Measurements from ENCODE around the gene SDK2. TPM values are rescaled to one million over a fixed set of nuclear protein-coding genes. Genes with fewer than 3 reads are reported as not detected.

The SDK2 gene
- total and polyA plus RNA-seq, 2 experiments from 2014 or later = 0.74 to 5.1 TPM

DNA sequence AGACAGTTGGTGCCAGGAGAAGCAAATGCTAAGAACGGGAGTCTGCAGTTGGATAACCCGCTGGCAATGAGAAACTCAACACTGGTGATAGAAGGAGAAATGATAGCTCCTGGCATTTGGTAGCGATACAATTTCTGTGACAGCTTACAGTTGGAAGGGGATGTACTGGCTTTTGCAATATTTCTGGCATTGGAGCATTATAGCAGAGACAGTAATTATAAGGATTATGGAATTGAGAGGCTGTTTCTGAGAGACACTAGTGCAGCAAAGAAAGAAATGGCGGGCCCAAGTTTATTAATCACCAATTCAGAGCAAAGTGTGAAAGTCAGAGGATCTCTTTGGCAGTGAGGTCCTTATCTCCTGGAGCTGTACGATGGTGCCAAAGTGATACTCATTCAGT lies 16.1 kb upstream of the SDK2 start:
- DNase-seq (ENCODE audit: low spot score) (no peak), ATAC-seq (no peak)
- TF ChIP-seq, protein P1, sequence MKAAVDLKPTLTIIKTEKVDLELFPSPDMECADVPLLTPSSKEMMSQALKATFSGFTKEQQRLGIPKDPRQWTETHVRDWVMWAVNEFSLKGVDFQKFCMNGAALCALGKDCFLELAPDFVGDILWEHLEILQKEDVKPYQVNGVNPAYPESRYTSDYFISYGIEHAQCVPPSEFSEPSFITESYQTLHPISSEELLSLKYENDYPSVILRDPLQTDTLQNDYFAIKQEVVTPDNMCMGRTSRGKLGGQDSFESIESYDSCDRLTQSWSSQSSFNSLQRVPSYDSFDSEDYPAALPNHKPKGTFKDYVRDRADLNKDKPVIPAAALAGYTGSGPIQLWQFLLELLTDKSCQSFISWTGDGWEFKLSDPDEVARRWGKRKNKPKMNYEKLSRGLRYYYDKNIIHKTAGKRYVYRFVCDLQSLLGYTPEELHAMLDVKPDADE (IDR thresholded peaks at IDR 0.05) = no peak
- TF ChIP-seq, protein P2, sequence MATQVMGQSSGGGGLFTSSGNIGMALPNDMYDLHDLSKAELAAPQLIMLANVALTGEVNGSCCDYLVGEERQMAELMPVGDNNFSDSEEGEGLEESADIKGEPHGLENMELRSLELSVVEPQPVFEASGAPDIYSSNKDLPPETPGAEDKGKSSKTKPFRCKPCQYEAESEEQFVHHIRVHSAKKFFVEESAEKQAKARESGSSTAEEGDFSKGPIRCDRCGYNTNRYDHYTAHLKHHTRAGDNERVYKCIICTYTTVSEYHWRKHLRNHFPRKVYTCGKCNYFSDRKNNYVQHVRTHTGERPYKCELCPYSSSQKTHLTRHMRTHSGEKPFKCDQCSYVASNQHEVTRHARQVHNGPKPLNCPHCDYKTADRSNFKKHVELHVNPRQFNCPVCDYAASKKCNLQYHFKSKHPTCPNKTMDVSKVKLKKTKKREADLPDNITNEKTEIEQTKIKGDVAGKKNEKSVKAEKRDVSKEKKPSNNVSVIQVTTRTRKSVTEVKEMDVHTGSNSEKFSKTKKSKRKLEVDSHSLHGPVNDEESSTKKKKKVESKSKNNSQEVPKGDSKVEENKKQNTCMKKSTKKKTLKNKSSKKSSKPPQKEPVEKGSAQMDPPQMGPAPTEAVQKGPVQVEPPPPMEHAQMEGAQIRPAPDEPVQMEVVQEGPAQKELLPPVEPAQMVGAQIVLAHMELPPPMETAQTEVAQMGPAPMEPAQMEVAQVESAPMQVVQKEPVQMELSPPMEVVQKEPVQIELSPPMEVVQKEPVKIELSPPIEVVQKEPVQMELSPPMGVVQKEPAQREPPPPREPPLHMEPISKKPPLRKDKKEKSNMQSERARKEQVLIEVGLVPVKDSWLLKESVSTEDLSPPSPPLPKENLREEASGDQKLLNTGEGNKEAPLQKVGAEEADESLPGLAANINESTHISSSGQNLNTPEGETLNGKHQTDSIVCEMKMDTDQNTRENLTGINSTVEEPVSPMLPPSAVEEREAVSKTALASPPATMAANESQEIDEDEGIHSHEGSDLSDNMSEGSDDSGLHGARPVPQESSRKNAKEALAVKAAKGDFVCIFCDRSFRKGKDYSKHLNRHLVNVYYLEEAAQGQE (IDR thresholded peaks at IDR 0.05; ENCODE audit: unreplicated experiment) = no peak
- no peak for TF ChIP-seq EZH2phosphoT487 (IDR thresholded peaks at IDR 0.05; ENCODE audit: unreplicated experiment)
- TF ChIP-seq, protein P3, sequence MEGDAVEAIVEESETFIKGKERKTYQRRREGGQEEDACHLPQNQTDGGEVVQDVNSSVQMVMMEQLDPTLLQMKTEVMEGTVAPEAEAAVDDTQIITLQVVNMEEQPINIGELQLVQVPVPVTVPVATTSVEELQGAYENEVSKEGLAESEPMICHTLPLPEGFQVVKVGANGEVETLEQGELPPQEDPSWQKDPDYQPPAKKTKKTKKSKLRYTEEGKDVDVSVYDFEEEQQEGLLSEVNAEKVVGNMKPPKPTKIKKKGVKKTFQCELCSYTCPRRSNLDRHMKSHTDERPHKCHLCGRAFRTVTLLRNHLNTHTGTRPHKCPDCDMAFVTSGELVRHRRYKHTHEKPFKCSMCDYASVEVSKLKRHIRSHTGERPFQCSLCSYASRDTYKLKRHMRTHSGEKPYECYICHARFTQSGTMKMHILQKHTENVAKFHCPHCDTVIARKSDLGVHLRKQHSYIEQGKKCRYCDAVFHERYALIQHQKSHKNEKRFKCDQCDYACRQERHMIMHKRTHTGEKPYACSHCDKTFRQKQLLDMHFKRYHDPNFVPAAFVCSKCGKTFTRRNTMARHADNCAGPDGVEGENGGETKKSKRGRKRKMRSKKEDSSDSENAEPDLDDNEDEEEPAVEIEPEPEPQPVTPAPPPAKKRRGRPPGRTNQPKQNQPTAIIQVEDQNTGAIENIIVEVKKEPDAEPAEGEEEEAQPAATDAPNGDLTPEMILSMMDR (conservative IDR thresholded peaks at IDR 0.05; ENCODE audit: low read depth in 2 of 2) = no peak
- no peak for TF ChIP-seq NANOG (IDR thresholded peaks at IDR 0.05; ENCODE audit: borderline replicate concordance)
- TF ChIP-seq ZNF331 (CRISPR knock-in tag; IDR thresholded peaks at IDR 0.05; ENCODE audit: low read depth) = no peak
- no peak for TF ChIP-seq CREB1 (CRISPR knock-in tag; IDR thresholded peaks at IDR 0.05; ENCODE audit: low read depth)
- no peak for TF ChIP-seq ZNF114 (CRISPR knock-in tag; IDR thresholded peaks at IDR 0.05)
- TF ChIP-seq, protein P4, sequence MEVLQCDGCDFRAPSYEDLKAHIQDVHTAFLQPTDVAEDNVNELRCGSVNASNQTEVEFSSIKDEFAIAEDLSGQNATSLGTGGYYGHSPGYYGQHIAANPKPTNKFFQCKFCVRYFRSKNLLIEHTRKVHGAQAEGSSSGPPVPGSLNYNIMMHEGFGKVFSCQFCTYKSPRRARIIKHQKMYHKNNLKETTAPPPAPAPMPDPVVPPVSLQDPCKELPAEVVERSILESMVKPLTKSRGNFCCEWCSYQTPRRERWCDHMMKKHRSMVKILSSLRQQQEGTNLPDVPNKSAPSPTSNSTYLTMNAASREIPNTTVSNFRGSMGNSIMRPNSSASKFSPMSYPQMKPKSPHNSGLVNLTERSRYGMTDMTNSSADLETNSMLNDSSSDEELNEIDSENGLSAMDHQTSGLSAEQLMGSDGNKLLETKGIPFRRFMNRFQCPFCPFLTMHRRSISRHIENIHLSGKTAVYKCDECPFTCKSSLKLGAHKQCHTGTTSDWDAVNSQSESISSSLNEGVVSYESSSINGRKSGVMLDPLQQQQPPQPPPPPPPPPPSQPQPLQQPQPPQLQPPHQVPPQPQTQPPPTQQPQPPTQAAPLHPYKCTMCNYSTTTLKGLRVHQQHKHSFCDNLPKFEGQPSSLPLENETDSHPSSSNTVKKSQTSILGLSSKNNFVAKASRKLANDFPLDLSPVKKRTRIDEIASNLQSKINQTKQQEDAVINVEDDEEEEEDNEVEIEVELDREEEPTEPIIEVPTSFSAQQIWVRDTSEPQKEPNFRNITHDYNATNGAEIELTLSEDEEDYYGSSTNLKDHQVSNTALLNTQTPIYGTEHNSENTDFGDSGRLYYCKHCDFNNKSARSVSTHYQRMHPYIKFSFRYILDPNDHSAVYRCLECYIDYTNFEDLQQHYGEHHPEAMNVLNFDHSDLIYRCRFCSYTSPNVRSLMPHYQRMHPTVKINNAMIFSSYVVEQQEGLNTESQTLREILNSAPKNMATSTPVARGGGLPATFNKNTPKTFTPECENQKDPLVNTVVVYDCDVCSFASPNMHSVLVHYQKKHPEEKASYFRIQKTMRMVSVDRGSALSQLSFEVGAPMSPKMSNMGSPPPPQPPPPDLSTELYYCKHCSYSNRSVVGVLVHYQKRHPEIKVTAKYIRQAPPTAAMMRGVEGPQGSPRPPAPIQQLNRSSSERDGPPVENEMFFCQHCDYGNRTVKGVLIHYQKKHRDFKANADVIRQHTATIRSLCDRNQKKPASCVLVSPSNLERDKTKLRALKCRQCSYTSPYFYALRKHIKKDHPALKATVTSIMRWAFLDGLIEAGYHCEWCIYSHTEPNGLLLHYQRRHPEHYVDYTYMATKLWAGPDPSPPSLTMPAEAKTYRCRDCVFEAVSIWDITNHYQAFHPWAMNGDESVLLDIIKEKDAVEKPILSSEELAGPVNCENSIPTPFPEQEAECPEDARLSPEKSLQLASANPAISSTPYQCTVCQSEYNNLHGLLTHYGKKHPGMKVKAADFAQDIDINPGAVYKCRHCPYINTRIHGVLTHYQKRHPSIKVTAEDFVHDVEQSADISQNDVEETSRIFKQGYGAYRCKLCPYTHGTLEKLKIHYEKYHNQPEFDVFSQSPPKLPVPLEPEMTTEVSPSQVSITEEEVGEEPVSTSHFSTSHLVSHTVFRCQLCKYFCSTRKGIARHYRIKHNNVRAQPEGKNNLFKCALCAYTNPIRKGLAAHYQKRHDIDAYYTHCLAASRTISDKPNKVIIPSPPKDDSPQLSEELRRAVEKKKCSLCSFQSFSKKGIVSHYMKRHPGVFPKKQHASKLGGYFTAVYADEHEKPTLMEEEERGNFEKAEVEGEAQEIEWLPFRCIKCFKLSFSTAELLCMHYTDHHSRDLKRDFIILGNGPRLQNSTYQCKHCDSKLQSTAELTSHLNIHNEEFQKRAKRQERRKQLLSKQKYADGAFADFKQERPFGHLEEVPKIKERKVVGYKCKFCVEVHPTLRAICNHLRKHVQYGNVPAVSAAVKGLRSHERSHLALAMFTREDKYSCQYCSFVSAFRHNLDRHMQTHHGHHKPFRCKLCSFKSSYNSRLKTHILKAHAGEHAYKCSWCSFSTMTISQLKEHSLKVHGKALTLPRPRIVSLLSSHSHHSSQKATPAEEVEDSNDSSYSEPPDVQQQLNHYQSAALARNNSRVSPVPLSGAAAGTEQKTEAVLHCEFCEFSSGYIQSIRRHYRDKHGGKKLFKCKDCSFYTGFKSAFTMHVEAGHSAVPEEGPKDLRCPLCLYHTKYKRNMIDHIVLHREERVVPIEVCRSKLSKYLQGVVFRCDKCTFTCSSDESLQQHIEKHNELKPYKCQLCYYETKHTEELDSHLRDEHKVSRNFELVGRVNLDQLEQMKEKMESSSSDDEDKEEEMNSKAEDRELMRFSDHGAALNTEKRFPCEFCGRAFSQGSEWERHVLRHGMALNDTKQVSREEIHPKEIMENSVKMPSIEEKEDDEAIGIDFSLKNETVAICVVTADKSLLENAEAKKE (CRISPR knock-in tag; IDR thresholded peaks at IDR 0.05) = no peak
- no peak for TF ChIP-seq JUNB (IDR thresholded peaks at IDR 0.05; ENCODE audit: unreplicated experiment)
- no peak for TF ChIP-seq POLR2AphosphoS5 (IDR thresholded peaks at IDR 0.05; ENCODE audit: low read depth)
- no peak for TF ChIP-seq STAT1 (IDR thresholded peaks at IDR 0.05; ENCODE audit: unreplicated experiment)
- TF ChIP-seq EZH2 (IDR thresholded peaks at IDR 0.05; ENCODE audit: low read depth, unreplicated experiment) = no peak
- Histone ChIP-seq H3K4me3 (no peak overlapping the region), H3K9me2 (ENCODE audit: insufficient read depth) (no peaks in the 10 kb centered on the region), H3K79me2 (replicated peaks; ENCODE audit: insufficient read depth) (no peaks in the 10 kb centered on the region), H3F3A (replicated peaks; ENCODE audit: low read depth) (no peaks in the 10 kb centered on the region), H4K20me1 (replicated peaks; ENCODE audit: insufficient read depth) (no peaks in the 10 kb centered on the region), H3K4me1 (ENCODE audit: insufficient read depth) (no peaks in the 10 kb centered on the region), H3K4me2 (no peak overlapping the region), H3K27ac (ENCODE audit: low read depth) (no peak overlapping the region), H3K36me3 (ENCODE audit: insufficient read depth) (no peaks in the 10 kb centered on the region), H2AFZ (no peak overlapping the region), H3K27me3 (ENCODE audit: insufficient read depth) (no peaks in the 10 kb centered on the region)
- Mint-ChIP-seq H3K27ac (no peak overlapping the region), H3K4me3 (no peak overlapping the region), H3K27me3 (ENCODE audit: insufficient read depth, low read depth, poor library complexity) (peaks cover 6% of the 10 kb centered on the region), H3K9me3 (no peaks in the 10 kb centered on the region), H3K4me1 (peaks cover 3% of the 10 kb centered on the region; the same call in 2 of the 3 replicates), H3K36me3 (ENCODE audit: low read depth) (no peaks in the 10 kb centered on the region)
